H7 (cell line): ENCODE data around the gene LMO1. TPM values are rescaled to one million over a fixed set of nuclear protein-coding genes. Genes with fewer than 3 reads are reported as not detected.

Experiments
- DNase-seq: peaks from one replicate; pipeline ENCODE4 v3.0.0; 2012
- H3K27me3 ChIP-seq: 2 replicates; pipeline ENCODE4 v1.6.0; 2011; ENCODE audit warnings: mild to moderate bottlenecking, low read length; ENCODE audit not compliant: control insufficient read depth, insufficient read depth
- H3K36me3 ChIP-seq: replicated peaks from 2 replicates; pipeline ENCODE4 v1.5.1; 2011; ENCODE audit warnings: low read length; ENCODE audit not compliant: control insufficient read depth, insufficient read depth
- H3K4me3 ChIP-seq: 2 replicates; pipeline ENCODE4 v1.5.1; 2011; ENCODE audit warnings: low read depth, mild to moderate bottlenecking, control low read depth, low read length, moderate library complexity; ENCODE audit not compliant: insufficient read depth
- total RNA-seq: library from RNA; depleted of rRNA; stranded (reverse); fragments of >200 nt; shearing (Covaris generic); gene quantifications from 2 replicates; pipeline ENCODE4 v1.2.3, GENCODE V29; 2014

LMO1 gene
- total RNA-seq, 1 experiment from 2014 or later = 0.94 TPM

DNA sequence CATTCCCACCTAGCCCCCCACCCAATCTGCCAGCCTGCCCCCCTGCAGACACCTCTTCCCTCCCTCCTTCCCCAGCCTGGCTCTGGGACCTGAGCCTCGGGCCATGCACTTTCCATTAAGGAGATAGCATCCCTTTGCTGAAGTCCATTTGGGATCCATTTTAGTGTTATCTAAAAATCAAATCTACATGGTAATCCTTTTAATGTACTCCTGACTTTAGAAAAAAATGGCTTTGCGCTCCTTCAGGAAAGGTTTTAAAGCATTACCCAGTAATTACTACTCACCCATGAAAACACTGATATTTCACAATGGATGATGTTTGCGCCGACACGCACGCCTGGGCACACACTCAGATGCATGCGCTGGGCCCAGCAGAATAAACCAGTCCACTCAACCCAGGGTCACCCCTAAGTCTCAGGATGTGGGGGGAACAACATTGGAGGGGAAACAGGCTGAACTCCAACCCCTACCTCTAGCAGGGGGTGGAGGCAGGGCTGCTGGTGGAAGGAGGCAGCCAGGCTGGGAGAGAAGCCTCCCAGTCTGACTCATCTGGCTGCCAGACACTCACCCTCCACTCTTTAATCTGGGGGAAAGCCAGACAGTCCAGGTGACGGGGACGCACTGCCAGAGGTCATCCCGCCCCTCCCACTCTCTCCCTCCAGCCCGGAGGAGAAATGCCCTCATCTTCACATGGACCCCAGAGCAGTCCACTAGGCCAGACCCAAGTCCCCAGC, 29.8 kb downstream of the LMO1 start:
- DNase-seq = no peak
- no peaks in the 10 kb centered on the region for H3K36me3 ChIP-seq
- no peaks in the 10 kb centered on the region for H3K27me3 ChIP-seq
- no peak overlapping the region for H3K4me3 ChIP-seq

DNA sequence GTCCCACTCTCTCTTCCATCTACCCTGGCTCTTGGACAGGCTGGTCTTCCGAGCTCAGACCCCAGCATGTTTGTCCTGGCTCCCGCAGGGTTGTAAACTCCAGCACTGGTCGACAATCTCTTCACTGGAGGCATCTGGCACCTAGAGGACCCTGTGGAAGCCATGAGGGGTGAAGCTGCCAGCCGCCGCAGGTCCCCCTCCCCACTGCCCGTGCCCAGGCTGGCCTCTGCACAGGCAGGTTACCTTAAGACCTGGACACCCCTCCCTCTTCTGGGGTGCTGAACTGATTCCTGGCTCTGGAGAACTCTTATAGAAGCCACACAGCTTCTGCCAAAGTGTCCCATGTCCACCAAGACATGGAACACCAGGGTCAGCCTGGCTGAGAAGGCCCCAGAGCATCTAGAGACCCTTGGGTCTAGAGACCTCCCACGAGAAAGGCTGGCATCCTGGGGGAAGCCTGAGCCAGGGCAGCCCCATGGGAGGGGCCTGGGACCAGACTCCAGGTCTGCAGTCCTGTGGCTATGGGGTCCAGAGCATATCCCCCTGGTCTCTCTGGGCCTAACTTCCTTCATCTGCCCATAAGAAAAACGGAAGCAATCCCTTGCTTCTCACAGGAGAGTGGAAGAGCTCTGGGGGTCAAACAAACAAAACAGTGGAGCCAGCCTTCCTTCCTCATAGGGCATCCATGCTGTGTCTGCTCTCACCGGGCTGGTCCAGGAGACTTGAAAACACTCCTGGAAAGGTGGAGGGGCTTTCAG, 30.6 kb downstream of the LMO1 start:
- Histone ChIP-seq H3K36me3 (no peaks in the 10 kb centered on the region), H3K27me3 (no peaks in the 10 kb centered on the region), H3K4me3 (no peak overlapping the region)
- no peak for DNase-seq

DNA sequence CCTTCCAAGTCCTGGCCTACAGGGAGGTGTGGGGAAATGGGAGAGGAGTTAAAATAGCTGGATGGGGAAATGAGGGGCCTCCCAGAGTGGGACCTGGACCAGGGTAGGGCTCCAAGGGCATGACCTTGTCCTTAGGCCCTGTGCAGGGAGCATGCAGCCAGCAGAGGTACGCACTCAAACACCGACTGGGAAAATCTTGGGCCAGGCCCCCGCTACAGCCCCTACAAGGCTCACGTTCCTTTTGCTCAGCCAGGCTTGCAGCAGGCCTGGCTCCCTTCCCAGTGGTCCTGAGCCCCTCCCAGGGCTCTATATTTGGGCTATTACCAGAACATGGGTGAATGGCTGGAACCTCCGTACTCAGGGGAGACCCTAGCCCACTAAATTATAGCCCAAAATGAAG, 31.3 kb downstream of the LMO1 start:
- DNase-seq = no peak
- Histone ChIP-seq H3K36me3 (no peaks in the 10 kb centered on the region), H3K4me3 (no peak overlapping the region), H3K27me3 (no peaks in the 10 kb centered on the region)

DNA sequence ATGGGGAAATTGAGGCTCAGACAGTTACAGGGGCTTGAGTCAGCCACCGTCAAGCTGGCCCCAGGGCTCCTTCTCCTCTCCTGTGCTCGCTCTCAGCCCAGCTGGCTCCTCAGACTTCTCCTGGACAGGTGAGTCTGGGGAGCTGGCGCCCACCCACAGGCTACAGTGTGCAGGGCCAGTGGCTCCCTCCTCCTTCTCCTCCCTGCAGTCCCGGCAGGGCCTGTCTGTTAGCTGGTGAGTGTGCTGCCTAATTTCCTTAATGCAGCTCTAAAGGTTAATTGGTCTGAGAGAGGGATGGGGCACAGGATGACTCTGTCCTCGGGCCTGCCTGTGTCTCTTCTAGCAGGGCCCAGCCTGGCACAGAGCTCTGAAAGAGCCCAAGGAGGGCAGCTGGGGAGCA, 31.7 kb downstream of the LMO1 start:
- no peak for DNase-seq
- H3K27me3 ChIP-seq = no peaks in the 10 kb centered on the region
- H3K36me3 ChIP-seq = no peaks in the 10 kb centered on the region

DNA sequence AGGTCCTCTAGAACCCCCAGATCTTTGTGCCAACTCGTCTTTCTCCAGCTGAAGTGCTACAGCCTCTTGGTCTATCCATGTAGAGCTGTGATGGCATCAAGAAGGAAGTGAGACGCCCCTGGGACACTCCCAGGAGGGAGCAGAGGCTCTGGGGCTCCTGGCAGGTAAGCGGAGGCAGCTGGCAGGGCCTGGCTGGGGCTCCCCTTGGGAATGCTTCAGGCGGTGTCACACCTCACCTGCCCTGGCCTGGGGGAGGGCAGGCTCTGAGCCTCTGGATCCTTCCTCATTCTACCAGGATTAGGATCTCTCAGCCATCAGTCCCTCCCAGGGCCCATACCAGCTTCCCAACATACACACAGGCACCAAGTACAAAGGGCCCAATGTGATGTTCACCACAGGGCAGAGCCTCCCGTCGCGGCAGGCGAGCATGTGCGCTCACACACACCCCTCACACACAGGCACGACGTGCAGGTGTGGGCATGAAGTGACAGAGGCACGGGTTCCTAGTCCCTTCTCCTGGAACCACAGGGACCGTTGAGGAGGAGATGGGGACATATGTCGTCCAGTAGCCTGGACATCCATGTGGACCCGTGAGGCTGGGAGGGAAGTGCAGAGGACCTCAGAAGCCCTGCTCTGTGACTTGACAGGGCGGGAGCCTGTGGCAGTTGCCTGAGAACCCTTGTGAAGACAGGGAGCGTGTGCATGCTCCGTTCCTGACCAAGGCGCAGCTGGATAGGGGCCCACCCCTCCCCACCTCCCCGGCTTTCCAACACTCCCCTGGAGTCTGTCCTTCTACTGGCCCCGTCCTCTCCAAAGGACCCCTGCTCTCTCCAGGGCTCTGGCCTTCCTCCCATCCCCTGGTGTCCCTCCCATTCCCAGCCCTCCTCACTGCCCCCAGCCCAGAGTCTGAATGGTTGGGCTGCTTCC, 32.5 kb downstream of the LMO1 start:
- no peaks in the 10 kb centered on the region for H3K27me3 ChIP-seq
- no peak overlapping the region for H3K4me3 ChIP-seq
- no peaks in the 10 kb centered on the region for H3K36me3 ChIP-seq
- DNase-seq = no peak

More for the DNA sequence above, 31.7 kb downstream of the LMO1 start:
- no peak overlapping the region for H3K4me3 ChIP-seq

DNA sequence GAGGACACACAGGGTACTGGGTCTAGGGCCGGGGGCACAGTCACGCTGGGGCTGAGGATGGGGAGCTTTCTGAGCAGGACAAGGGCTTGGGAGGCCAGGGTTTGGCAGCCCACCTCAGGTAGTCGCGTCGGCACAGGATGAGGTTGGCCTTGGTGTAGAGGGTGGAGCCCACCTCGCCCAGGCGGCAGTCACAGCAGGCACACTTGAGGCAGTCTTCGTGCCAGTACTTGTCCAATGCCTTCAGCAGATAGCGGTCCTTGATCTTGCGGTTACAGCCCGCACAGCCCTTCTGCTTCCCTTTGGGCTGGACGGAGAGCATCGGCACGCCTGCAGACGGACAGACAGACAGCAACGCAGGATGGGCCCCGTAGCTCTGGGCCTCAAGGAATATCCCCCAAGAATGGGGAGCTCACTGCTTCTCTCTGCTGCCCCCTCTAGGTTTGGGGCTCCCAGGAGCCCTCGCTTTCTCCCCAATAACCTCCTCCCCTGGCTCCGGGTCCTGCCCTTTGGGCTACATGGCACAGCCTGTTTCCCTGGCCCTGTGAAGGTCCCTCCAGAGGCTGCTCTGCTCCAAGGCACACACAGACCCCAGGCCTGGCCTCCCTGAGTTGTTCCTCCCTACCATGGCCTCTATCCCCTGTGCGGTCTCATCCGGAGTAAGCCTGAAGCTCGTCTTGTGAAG, 33.4 kb downstream of the LMO1 start:
- DNase-seq = peak; percentile 79
- Histone ChIP-seq H3K36me3 (no peaks in the 10 kb centered on the region), H3K27me3 (no peaks in the 10 kb centered on the region), H3K4me3 (no peak overlapping the region)

DNA sequence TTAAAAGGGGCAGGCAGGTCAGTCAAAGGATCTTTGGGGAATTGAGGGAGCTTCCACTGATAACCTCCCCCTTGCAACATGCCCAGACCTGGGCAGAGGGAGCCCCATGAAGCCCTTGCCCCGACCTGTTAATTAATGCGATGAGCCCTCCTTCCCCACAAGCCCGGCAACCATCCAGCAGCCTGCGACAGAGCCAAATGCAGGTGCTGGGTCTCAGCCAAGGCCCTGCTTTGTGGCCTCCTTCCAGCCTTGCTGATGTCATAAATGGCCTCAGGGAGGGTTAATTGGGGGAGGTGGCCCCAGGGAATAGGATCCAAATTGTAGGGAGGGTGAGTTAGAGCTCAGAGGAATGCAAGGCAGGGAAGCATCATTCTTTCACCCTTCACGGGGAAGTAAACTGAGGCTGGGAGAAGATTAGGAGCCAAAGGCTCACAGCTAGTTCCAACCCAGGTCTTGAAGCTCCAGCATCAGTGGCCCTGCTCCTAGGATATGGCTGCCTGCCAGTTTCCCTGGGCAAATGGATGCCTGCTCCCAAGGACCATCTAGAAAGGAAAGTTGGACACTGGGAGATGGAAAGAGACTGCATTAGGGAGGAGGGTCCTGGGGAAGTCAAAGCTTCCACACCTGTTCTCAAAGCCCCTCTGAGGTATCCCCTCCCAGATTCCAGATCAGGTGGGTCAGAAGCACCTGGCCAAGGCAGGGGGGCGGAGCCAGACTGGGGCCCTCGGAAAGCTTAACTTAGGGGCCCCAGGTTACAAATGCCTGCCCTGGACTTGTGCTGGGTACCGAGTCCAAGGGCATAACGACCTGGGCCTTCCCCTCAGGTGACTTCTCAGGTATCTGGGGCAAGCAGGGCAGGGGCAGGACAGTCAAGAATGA, 34.1 kb downstream of the LMO1 start:
- H3K27me3 ChIP-seq = no peaks in the 10 kb centered on the region
- H3K36me3 ChIP-seq = no peaks in the 10 kb centered on the region
- no peak overlapping the region for H3K4me3 ChIP-seq
- DNase-seq = no peak

DNA sequence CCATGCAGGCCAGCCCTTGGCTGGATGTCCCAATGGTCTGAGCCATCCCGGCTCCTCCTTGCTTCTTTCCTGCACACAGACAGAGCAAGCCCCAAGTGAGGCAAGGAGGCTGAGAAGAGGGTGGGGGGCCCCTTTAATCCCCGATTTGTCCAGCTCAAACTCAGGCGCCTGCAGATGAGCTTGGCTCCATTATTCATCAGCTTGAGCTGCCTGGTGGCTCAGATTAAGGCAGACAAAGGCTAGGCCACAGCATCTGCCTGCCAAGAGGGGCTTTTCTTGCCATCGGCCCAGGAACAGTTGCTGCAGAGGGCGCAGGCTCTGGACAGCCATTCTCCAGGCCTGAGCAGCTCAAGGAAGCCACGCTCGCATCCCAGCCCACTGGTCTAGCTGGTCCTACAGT, 35.4 kb downstream of the LMO1 start:
- DNase-seq = no peak
- Histone ChIP-seq H3K27me3 (no peaks in the 10 kb centered on the region), H3K4me3 (no peak overlapping the region), H3K36me3 (no peaks in the 10 kb centered on the region)

DNA sequence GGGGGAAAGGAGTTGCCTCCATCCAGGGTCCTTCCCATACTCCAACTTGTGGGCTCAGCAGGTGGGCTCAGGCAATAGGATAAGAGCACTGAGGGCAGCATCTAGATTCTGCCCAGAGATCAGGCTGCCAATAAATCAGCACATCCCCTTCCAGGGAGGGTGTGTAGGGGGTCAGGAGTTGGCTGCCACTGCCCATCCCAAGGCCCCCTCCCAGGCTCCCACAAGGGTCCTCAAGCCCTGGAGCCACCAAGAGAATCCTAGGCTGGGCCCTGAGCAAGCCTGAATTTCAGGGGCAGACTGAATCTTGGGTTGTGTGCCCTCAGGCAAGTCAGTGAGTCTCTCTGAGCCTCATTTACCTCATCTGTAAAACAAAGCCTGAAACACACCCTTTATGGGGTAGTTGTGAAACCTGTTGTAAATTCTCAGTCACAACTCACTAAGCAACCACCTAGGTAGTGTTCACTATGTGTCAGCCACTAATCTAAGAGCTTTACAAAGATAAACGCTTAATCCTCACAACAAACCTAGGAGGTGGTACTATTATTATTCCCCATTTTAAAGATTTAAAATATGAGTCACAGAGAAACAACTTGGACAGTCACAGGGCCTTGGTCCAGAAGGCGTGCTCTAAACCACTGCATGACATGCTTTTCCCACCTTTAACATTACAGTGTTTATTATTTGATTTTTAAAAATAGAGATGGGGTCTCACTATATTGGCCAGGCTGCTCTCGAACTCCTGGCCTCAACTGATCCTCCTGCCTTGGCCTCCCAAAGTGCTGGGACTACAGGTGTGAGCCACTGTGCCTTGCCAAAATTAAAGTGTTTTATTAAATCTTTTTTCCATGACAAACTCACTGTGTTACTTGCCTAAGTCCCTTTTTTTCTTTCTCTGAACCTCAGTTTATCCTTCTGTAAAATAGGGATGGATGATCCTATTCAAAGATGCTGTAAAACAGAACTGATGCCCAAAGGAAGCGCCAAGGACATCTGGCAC, 36.2 kb downstream of the LMO1 start:
- H3K36me3 ChIP-seq = no peaks in the 10 kb centered on the region
- H3K27me3 ChIP-seq = no peaks in the 10 kb centered on the region
- no peak overlapping the region for H3K4me3 ChIP-seq
- DNase-seq = no peak

DNA sequence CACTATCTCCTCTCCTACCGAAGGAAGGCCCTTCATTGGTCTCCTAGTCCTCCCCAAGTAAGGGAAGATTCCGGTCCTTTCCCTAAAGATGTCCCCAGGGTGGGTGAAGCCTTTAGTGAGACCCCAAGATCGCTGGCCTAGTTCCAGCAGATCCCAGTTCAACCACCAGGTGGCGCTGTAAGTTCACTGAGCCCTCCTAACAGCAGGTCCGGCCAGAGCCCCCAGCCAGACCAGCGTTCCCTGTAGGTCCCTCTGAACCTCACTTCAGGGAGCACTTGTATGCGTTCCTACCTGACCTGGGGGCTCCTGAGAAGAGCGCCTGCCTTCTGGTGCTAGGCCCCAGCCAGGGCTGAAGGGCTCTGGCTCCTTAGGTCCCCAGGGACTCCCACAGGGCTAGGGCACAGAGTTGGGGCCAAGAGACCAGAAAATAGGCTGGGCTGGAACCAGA, 38.1 kb downstream of the LMO1 start:
- Histone ChIP-seq H3K4me3 (no peak overlapping the region), H3K36me3 (no peaks in the 10 kb centered on the region), H3K27me3 (no peaks in the 10 kb centered on the region)
- DNase-seq = peak; percentile 98

DNA sequence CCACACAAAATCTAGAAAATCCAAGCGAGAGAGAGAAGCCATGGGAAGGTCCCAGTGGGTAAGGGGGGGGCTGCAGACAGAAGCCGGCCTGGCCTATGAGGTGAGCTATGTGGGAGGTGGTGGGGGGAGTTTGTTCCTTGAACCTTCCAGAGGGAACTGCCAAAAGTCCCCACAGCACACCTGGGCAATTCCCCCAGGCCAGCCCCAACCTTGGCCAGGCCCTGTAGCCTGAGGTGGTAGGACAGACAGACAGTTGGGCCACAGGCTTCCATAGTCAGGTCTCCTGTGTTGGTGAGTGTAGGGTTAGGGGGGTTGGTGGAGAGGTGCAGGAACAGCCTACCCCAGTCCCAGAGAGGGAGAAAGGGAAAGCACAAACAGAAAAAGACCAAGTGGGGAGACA, 39.0 kb downstream of the LMO1 start:
- H3K4me3 ChIP-seq = no peak overlapping the region
- no peak for DNase-seq
- no peaks in the 10 kb centered on the region for H3K36me3 ChIP-seq
- H3K27me3 ChIP-seq = no peaks in the 10 kb centered on the region

DNA sequence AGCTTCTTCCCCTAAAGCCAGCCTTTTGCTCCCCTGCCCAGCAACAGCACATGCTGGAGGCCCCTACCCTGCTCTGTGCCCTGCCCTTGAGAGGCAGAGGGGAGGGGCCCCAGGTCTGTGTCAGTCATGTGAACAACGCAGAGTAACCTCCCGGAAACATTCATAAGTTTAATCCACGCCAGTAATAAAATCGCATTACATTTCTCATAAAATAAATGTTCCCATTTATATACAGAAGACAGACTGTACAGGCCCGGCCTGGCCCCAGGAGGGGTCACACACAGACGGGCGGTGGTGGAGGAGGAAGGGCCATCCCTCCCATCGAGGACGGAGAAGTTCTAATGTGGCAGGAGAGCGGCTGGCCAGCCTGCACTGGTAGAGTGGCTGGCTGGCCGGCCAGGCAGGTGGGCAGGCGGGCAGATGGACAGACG, 39.5 kb downstream of the LMO1 start:
- H3K36me3 ChIP-seq = no peaks in the 10 kb centered on the region
- H3K27me3 ChIP-seq = no peaks in the 10 kb centered on the region
- no peak for DNase-seq
- no peak overlapping the region for H3K4me3 ChIP-seq
